Fibroblast of lung (primary cell): Measurements from ENCODE around the gene SLC39A9.

Experiments
- EZH2 ChIP-seq: IDR thresholded peaks from 2 replicates; pipeline ENCODE4 v1.5.1; 2012; ENCODE audit warnings: low read length, control low read depth, mild to moderate bottlenecking; ENCODE audit errors: missing control alignments
- TF ChIP-seq, protein P1 (sequence below), 2 donors: IDR thresholded peaks in 1 of 2; conservative IDR thresholded peaks in 1 of 2; 1 replicate in 1 of 2; 2 replicates in 1 of 2; pipeline ENCODE4 v1.5.1; 2011 to 2012; ENCODE audit warnings: low read length in 2 of 2, control low read depth in 1 of 2, inconsistent platforms in 1 of 2, low read depth in 1 of 2, mild to moderate bottlenecking in 1 of 2

DNA sequence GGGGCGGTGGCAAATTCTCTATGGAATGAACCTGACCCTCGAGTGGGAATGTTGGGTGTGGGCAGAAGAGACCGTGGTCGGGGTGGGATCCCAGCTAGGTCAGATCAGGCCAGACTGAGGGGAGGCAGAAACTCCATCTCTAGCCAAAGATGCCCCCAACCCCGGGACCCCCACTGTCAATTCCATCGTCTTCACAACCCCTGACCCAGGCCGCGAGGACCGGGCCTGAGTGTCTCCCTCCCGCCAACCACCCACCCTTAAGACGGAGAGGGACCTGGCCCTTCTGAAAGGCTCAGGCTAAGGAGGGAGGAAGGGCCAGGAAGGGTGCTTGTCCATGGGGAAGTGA is 86.8 kb downstream of the SLC39A9 start:
- TF ChIP-seq, protein P1, sequence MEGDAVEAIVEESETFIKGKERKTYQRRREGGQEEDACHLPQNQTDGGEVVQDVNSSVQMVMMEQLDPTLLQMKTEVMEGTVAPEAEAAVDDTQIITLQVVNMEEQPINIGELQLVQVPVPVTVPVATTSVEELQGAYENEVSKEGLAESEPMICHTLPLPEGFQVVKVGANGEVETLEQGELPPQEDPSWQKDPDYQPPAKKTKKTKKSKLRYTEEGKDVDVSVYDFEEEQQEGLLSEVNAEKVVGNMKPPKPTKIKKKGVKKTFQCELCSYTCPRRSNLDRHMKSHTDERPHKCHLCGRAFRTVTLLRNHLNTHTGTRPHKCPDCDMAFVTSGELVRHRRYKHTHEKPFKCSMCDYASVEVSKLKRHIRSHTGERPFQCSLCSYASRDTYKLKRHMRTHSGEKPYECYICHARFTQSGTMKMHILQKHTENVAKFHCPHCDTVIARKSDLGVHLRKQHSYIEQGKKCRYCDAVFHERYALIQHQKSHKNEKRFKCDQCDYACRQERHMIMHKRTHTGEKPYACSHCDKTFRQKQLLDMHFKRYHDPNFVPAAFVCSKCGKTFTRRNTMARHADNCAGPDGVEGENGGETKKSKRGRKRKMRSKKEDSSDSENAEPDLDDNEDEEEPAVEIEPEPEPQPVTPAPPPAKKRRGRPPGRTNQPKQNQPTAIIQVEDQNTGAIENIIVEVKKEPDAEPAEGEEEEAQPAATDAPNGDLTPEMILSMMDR (conservative IDR thresholded peaks at IDR 0.05 in 1 of 2, IDR thresholded peaks at IDR 0.05 in 1 of 2; ENCODE audit: low read depth in 1 of 2, low read length in 2 of 2) = no peak
- TF ChIP-seq EZH2 = no peak
